H1 (cell line): Measurements from ENCODE around the gene CACUL1. TPM values are rescaled to one million over a fixed set of nuclear protein-coding genes. Genes with fewer than 3 reads are reported as not detected.

ENCODE experiments used
- CBX5 ChIP-seq: fragments of 300-800, 300-1000 bp; sonication (generic); IDR thresholded peaks from 2 replicates; pipeline ENCODE4 v1.7.1; 2016; ENCODE audit warnings: antibody characterized with exemption, low read length, low read depth
- CBX8 ChIP-seq: fragments of 300-800, 300-1000 bp; sonication (generic); IDR thresholded peaks from 2 replicates; pipeline ENCODE4 v1.7.1; 2016; ENCODE audit warnings: low read depth, low read length, borderline replicate concordance
- CEBPB ChIP-seq: IDR thresholded peaks from 2 replicates; pipeline ENCODE4 v1.6.1; 2012; ENCODE audit warnings: low read depth, low read length
- CTBP2 ChIP-seq: IDR thresholded peaks from 2 replicates; pipeline ENCODE4 v1.7.0; 2011; ENCODE audit warnings: borderline replicate concordance, mild to moderate bottlenecking, moderate library complexity, mixed read lengths, low read length; ENCODE audit not compliant: insufficient read depth, insufficient read length
- EZH2 ChIP-seq: fragments of 200-600 bp; sonication (generic); IDR thresholded peaks from 2 replicates; pipeline ENCODE4 v1.7.1; 2012; ENCODE audit warnings: low read depth, mild to moderate bottlenecking, moderate library complexity, low read length, inconsistent platforms; ENCODE audit not compliant: severe bottlenecking
- RNF2 ChIP-seq: fragments of 200-900, 300-1000 bp; sonication (generic); IDR thresholded peaks from 2 replicates; pipeline ENCODE4 v1.7.1; 2016; ENCODE audit warnings: borderline replicate concordance, low read depth, mild to moderate bottlenecking, antibody characterized with exemption, low read length; ENCODE audit not compliant: poor library complexity, severe bottlenecking; ENCODE audit errors: missing control alignments
- polyA plus RNA-seq, 7 experiments: library from polyadenylated mRNA; depleted of rRNA in 3 of 7; stranded (reverse) in 5 of 7; unstranded in 2 of 7; fragments of >200 nt in 5 of 7; fragments of 200-250 nt in 2 of 7; gene quantifications; 1 replicate in 5 of 7; 2 replicates in 1 of 7; 4 replicates in 1 of 7; pipeline versions ENCODE4 v1.2.1 to v1.2.3, GENCODE V29; 2011 to 2013; ENCODE audit warnings: missing spikeins in 2 of 7, mixed read lengths in 2 of 7
- total RNA-seq: library from RNA; stranded (reverse); fragmentation: NEBNext Ultra II Directional; extraction: Animal tissue kit (Norgen Biotek cat#: 25700); gene quantifications from 2 replicates; pipeline ENCODE4 v1.2.1, GENCODE V29; 2021

CACUL1 gene
- total and polyA plus RNA-seq, 2 of the 8 experiments (the other 6 are each of a cell fraction or from before 2014, with no cell fraction given), result 6.5 to 34.2 TPM

DNA sequence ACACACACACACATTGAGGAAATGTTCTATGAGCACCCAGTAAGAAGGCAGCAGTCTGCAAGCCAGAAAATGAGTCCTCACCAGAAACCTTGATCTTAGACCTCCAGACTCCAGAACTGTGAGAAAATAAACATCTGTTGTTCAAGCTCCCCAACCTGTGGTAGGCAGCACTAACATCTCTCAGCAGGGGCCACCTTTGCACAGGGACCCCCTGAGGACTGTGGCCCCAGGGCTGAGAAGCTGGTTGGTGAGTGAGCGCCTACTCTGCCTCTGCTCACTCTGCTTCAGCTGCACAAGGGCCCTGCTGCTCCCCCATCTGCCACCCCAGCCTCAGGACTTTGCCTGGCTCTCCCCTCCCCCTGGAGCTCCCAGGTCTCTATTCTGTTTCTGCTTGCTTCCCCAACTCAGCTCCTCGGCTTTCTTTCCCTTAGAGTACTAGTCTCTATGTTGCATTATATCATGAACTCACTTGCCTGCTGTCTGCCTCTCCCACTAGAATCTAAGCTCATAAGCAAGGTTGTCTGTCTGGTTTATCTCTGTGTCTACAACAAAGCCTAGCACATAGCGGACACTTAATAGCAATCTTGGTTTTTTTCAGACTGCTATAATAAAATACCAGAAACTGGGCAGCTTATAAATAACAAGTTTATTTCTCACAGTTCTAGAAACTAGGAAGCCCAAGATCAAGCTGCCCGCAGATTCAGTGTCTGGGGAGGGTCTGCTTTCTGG lies 118.9 kb downstream of the CACUL1 start (continued):
- no peak for TF ChIP-seq RNF2
- TF ChIP-seq CTBP2, result no peak
- TF ChIP-seq EZH2, result no peak
- TF ChIP-seq CBX5, result no peak
- TF ChIP-seq CBX8, result no peak
- no peak for TF ChIP-seq CEBPB
